ENCODE results near the gene SH3BP5L. TPM values are rescaled to one million over a fixed set of nuclear protein-coding genes. Genes with fewer than 3 reads are reported as not detected.
"Not testable (repeated sequence)": the region's sequence is repeated elsewhere in the genome, so short reads cannot be mapped to it uniquely, and the experiment has no call there.

Gene SH3BP5L
- total and polyA plus RNA-seq, 2 of the 8 experiments (the other 6 are each of a cell fraction or from before 2014, with no cell fraction given) = 20.2 to 28.4 TPM

- H3K56ac ChIP-seq (replicated peaks; ENCODE audit: insufficient read length, low read depth, low read length); H3K14ac ChIP-seq (ENCODE audit: insufficient read length); H3K36me3 ChIP-seq (ENCODE audit: control insufficient read depth in 2 of 4, insufficient read depth in 4 of 4, low read length in 3 of 4); H3K18ac ChIP-seq (ENCODE audit: extremely low read depth, low read length); DNase-seq (ENCODE audit: low read depth in 1 of 2, low spot score in 2 of 2); H3K27ac ChIP-seq (ENCODE audit: low read depth, low read length); H3K4me3 ChIP-seq (ENCODE audit: extremely low read depth in 1 of 4, insufficient read depth in 2 of 4, low read depth in 3 of 4, low read length in 4 of 4); H3K4ac ChIP-seq (replicated peaks; ENCODE audit: insufficient read length, low read depth, low read length); H4K91ac ChIP-seq (replicated peaks; ENCODE audit: insufficient read length, low read length); H3K4me1 ChIP-seq (replicated peaks in 1 of 4; ENCODE audit: control insufficient read depth in 3 of 4, insufficient read depth in 4 of 4, low read length in 3 of 4); H4K8ac ChIP-seq (ENCODE audit: extremely low read depth, insufficient read depth, low read length); H2BK120ac ChIP-seq (replicated peaks; ENCODE audit: low read depth, low read length); H2AK5ac ChIP-seq (ENCODE audit: low read depth, low read length); H3K79me1 ChIP-seq (ENCODE audit: low read depth, low read length); H3K27me3 ChIP-seq (replicated peaks in 1 of 4; ENCODE audit: control insufficient read depth in 3 of 4, extremely low read depth in 1 of 4, insufficient read depth in 3 of 4, low read length in 3 of 4); H2BK15ac ChIP-seq (ENCODE audit: low read length); H4K20me1 ChIP-seq (replicated peaks in 1 of 2; ENCODE audit: control insufficient read depth in 1 of 2, insufficient read depth in 2 of 2, low read length in 2 of 2); H4K5ac ChIP-seq (ENCODE audit: insufficient read length, low read depth, low read length); H3K79me2 ChIP-seq (ENCODE audit: control insufficient read depth in 1 of 2, insufficient read depth in 2 of 2, low read length in 2 of 2); H3K23ac ChIP-seq (ENCODE audit: insufficient read length); H2BK12ac ChIP-seq (ENCODE audit: low read depth, low read length); H2BK5ac ChIP-seq (ENCODE audit: low read depth, low read length); POLR2A ChIA-PET (ENCODE audit: partially characterized antibody); H2BK20ac ChIP-seq (ENCODE audit: low read length); H3K23me2 ChIP-seq (ENCODE audit: low read depth, low read length); H3K9ac ChIP-seq (replicated peaks in 1 of 4; ENCODE audit: extremely low read depth in 1 of 4, low read depth in 3 of 4, low read length in 3 of 4); FAIRE-seq; H3K4me2 ChIP-seq (ENCODE audit: insufficient read depth in 1 of 2, low read depth in 2 of 2, low read length in 2 of 2); H2AFZ ChIP-seq (ENCODE audit: low read length): not testable (repeated sequence)
- CTCF ChIA-PET (ENCODE audit: partially characterized antibody) = interaction anchor here (1.6 to 1.8 kb wide), 2 partner anchors 12 to 17 kb away, joined by 5 to 7 read pairs; no protein-coding TSS in a partner anchor
- peaks cover 48 to 68% of the 10 kb centered on the region in 2 experiments for H3K9me3 ChIP-seq (ENCODE audit: insufficient read depth in 2 of 2, low read depth in 1 of 2, low read length in 1 of 2)
- WGBS, 2 experiments (ENCODE audit: extremely low coverage in 1 of 2, insufficient coverage in 1 of 2, insufficient read length in 1 of 2, insufficient replicate concordance in 2 of 2, low coverage in 1 of 2, low lambda C conversion rate in 2 of 2, missing lambda C conversion rate in 1 of 2) = 78% methylated on average over 5 of the region's 5 CpGs; no CpG with 5 or more reads in 1 of the 2 experiments
Measured at GRCh38 chr1:248794663-248795062, 31.1 kb downstream of the SH3BP5L start.

All from H1 (cell line).